Vagina (tissue), 2 donors: Measurements from ENCODE around the gene ELK3. TPM values are rescaled to one million over a fixed set of nuclear protein-coding genes. Genes with fewer than 3 reads are reported as not detected.

Source experiments
- DNase-seq, 2 donors: peaks; one replicate each; pipeline ENCODE4 v3.0.0-alpha.2; 2017; ENCODE audit errors: extremely low spot score in 2 of 2
- H3K27ac ChIP-seq: fragments of 200-600 bp; sonication (generic); one replicate; pipeline ENCODE4 v1.5.1; 2019
- H3K27me3 ChIP-seq: fragments of 200-600 bp; sonication (generic); one replicate; pipeline ENCODE4 v1.5.1; 2019
- H3K36me3 ChIP-seq, 2 donors: fragments of 200-600 bp; sonication (generic); one replicate each; pipeline ENCODE4 v1.5.1; 2017 to 2019
- H3K4me1 ChIP-seq: fragments of 200-600 bp; sonication (generic); one replicate; pipeline ENCODE4 v1.5.1; 2019
- H3K4me3 ChIP-seq, 2 donors: fragments of 200-600 bp; sonication (generic); 1 replicate in 1 of 2; 2 replicates in 1 of 2; pipeline ENCODE4 v1.5.1; 2016 to 2019
- H3K9me3 ChIP-seq: fragments of 200-600 bp; sonication (generic); one replicate; pipeline ENCODE4 v1.5.1; 2019
- POLR2A ChIP-seq, 2 donors: fragments of 450-650 bp; IDR thresholded peaks; one replicate each; pipeline ENCODE4 v1.6.1; 2017; ENCODE audit warnings: antibody characterized with exemption in 2 of 2, mild to moderate bottlenecking in 2 of 2, moderate library complexity in 2 of 2
- POLR2AphosphoS5 ChIP-seq, 2 donors: sonication (generic); formaldehyde crosslinking; IDR thresholded peaks; one replicate each; pipeline ENCODE4 v1.9.0; 2017; ENCODE audit warnings: antibody characterized with exemption in 2 of 2, mild to moderate bottlenecking in 2 of 2, low read depth in 1 of 2; ENCODE audit not compliant: insufficient read depth in 1 of 2
- intact Hi-C: fragments of 100-400 bp; cut with DNase I; formaldehyde crosslinking; loops from one replicate; pipeline ENCODE4 v1.15.1; 2023
- total RNA-seq: library from RNA; depleted of rRNA; stranded (reverse); fragments of >200 nt; gene quantifications from one replicate; pipeline ENCODE4 v1.2.3, GENCODE V29; 2016
- TF ChIP-seq, protein P1 (sequence below), 3 experiments: fragments of 450-650 bp in 2 of 3; fragments of 200-600 bp in 1 of 3; sonication (generic) in 1 of 3; IDR thresholded peaks; one replicate each; pipeline ENCODE4 v1.5.1; 2017 to 2019; ENCODE audit warnings: antibody characterized with exemption in 3 of 3, mild to moderate bottlenecking in 2 of 3, moderate library complexity in 2 of 3

Gene ELK3
- total RNA-seq, 1 donor from 2014 or later = 39.5 TPM

DNA sequence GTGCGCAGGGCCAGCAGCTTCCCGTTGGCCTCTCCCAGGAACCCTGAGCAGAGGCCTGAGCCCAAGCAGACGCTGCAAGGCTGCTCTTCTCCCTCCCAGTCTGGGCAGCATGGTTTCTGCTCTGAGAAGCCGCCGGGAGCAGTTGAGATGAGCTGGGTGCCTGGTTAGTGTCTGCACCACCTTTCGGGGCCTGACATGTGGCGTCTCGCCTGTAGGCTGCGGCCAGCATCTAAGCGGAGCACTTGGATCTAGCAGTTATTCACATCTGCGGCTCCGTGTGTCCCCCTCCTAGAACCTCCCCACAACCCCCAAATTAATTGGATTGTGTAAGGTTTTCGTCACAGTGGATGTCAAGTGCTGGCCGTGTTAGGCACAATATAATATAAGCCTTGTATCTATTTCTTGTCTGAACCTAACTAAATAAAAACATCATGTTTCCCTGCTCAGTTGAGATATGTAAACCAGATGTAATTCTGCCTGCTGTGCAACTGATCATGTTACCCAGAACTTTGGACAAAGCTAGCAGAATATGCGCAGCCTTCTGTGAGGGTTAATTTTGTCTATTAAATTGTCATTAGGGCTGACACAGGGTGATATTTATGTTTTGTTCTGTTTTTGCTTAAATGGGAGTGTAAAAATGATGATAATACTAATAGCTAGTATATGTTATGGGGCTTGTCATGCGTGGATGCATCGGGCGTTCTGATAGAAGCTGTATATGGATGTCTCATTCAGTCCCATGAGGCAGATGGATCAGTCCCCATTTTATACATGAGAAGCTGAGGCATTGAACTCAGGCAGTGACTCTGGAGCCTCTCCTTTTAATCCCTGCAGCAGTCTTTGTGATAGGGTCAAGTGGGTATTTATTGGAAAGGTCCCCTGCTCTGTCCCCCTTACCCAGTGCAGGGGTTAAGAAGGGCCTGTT is 45.8 kb downstream of the ELK3 start:
- Histone ChIP-seq H3K4me1 (peaks cover 90% of the 10 kb centered on the region), H3K36me3 (no peaks in the 10 kb centered on the region), H3K9me3 (no peaks in the 10 kb centered on the region), H3K27ac (peak overlapping the region; percentile 71), H3K4me3 (no peak overlapping the region), H3K27me3 (no peaks in the 10 kb centered on the region)
- no peak for DNase-seq
- intact Hi-C loops = loop anchor here (10.0 kb wide), 1 partner anchor 155 kb away; no protein-coding TSS in a partner anchor
- peak in 1 of 2 donors; percentile 63 for TF ChIP-seq POLR2AphosphoS5 (IDR thresholded peaks at IDR 0.05; ENCODE audit: insufficient read depth in 1 of 2, low read depth in 1 of 2)
- no peak for TF ChIP-seq POLR2A (IDR thresholded peaks at IDR 0.05)
- TF ChIP-seq, protein P1, sequence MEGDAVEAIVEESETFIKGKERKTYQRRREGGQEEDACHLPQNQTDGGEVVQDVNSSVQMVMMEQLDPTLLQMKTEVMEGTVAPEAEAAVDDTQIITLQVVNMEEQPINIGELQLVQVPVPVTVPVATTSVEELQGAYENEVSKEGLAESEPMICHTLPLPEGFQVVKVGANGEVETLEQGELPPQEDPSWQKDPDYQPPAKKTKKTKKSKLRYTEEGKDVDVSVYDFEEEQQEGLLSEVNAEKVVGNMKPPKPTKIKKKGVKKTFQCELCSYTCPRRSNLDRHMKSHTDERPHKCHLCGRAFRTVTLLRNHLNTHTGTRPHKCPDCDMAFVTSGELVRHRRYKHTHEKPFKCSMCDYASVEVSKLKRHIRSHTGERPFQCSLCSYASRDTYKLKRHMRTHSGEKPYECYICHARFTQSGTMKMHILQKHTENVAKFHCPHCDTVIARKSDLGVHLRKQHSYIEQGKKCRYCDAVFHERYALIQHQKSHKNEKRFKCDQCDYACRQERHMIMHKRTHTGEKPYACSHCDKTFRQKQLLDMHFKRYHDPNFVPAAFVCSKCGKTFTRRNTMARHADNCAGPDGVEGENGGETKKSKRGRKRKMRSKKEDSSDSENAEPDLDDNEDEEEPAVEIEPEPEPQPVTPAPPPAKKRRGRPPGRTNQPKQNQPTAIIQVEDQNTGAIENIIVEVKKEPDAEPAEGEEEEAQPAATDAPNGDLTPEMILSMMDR (IDR thresholded peaks at IDR 0.05) = no peak

DNA sequence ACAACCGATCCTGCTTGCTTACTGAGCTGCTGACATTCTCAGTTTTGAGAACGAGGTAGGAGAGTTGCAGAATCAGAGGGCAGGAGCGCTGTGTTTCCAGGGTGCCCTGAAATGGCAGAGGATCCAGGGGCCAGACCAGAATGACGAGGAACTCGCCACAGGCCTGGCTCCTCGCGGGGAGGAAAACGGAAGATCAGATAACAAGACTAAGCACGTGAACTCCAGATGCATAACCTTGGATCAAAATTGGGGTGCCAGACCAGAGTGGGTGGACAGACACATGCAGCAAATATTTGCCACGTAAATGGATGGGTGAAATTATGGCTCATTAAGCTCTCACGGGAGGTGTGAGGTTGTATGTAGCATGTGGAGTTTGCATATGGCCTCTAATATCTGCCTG is 46.5 kb downstream of the ELK3 start:
- Histone ChIP-seq H3K4me1 (peaks cover 87% of the 10 kb centered on the region), H3K4me3 (no peak overlapping the region), H3K9me3 (no peaks in the 10 kb centered on the region), H3K27ac (peak overlapping the region; percentile 71), H3K36me3 (no peaks in the 10 kb centered on the region), H3K27me3 (no peaks in the 10 kb centered on the region)
- TF ChIP-seq POLR2A (IDR thresholded peaks at IDR 0.05) (no peak), POLR2AphosphoS5 (IDR thresholded peaks at IDR 0.05; ENCODE audit: insufficient read depth in 1 of 2, low read depth in 1 of 2) (no peak)
- TF ChIP-seq, protein P1 (IDR thresholded peaks at IDR 0.05) = no peak
- intact Hi-C loops = no loop called here
- no peak for DNase-seq

DNA sequence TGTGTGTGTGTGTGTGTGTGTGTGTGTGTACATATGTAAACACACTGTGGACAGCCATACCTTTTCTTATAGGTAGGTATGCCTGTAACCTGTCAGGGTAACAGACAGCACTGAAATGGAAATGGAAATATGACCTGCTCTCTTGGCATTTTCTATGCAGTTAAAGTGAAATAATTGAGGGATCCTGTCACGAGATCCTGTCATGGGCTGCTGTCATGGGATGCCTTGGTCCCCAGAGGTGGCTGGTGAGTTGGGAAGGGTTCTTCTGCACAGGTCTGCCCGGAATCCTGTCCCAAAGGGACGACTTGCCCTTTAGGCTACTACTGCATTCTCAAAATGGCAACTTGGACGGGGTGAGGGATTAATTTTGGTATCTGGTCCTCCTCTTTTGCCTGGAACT is 47.3 kb downstream of the ELK3 start:
- H3K27me3 ChIP-seq = no peaks in the 10 kb centered on the region
- no peak overlapping the region for H3K4me3 ChIP-seq
- no peaks in the 10 kb centered on the region for H3K9me3 ChIP-seq
- H3K27ac ChIP-seq = peak overlapping the region; percentile 71
- peaks cover 79% of the 10 kb centered on the region for H3K4me1 ChIP-seq
- H3K36me3 ChIP-seq = no peaks in the 10 kb centered on the region
- DNase-seq = no peak
- intact Hi-C loops = no loop called here
- TF ChIP-seq POLR2AphosphoS5 (IDR thresholded peaks at IDR 0.05; ENCODE audit: insufficient read depth in 1 of 2, low read depth in 1 of 2) (no peak), POLR2A (IDR thresholded peaks at IDR 0.05) (no peak)
- TF ChIP-seq, protein P1 (IDR thresholded peaks at IDR 0.05) = no peak

DNA sequence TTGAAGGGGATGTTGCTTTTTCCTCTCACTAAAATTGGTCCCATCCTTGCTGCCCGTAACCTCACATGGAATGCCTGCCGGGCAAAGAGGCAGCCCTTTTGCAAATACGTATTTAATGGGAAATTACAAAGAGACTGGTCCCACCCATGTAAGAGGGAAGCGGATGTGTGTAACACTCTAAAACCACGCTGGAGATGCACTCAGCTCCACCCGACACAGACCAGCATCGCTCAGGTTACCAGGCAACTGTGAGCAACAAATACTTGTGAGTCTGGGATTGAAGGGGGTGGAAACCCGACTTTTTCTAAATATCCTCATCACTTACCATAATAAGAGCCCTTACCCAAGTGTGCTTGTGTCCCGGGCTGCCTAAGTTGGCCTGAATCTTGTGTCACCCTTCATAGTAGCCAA is 47.7 kb downstream of the ELK3 start:
- no peak for DNase-seq
- Histone ChIP-seq H3K36me3 (peaks cover 0 to 2% of the 10 kb centered on the region in 2 donors), H3K27ac (peak overlapping the region; percentile 71), H3K9me3 (no peaks in the 10 kb centered on the region), H3K4me3 (no peak overlapping the region), H3K27me3 (no peaks in the 10 kb centered on the region), H3K4me1 (peaks cover 75% of the 10 kb centered on the region)
- intact Hi-C loops = no loop called here
- TF ChIP-seq POLR2A (IDR thresholded peaks at IDR 0.05) = no peak
- TF ChIP-seq POLR2AphosphoS5 (IDR thresholded peaks at IDR 0.05; ENCODE audit: insufficient read depth in 1 of 2, low read depth in 1 of 2) = peak in 1 of 2 donors; percentile 24

DNA sequence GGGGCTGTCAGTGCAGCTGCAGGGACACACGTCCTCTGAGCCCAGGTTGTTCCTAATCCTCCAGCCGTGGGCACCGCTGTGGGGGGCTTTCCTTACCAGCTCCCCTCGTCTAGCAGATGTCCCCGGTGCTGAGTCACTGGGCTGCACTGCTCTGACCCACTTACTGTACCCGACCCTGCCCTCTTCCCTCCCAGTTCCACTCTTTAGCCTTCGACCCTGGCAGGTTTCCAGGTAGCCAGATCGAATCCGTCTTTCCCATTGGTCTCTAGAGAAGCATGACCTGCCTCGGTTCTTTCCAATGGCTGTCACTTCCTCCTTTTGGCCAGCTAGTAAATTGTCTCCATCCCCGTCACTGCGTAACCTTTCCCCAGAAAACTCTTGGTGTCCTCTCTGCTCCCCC is 48.4 kb downstream of the ELK3 start:
- Histone ChIP-seq H3K4me3 (no peak overlapping the region), H3K36me3 (peaks cover 0 to 10% of the 10 kb centered on the region in 2 donors), H3K9me3 (no peaks in the 10 kb centered on the region), H3K4me1 (peaks cover 68% of the 10 kb centered on the region), H3K27me3 (no peaks in the 10 kb centered on the region), H3K27ac (peak overlapping the region; percentile 71)
- intact Hi-C loops = no loop called here
- TF ChIP-seq, protein P1 (IDR thresholded peaks at IDR 0.05) = no peak
- TF ChIP-seq POLR2A (IDR thresholded peaks at IDR 0.05) (no peak), POLR2AphosphoS5 (IDR thresholded peaks at IDR 0.05; ENCODE audit: insufficient read depth in 1 of 2, low read depth in 1 of 2) (no peak)
- DNase-seq = no peak
